AG08395 (cell line): ENCODE results near the gene MAFF.
"Not testable (repeated sequence)": the region's sequence is repeated elsewhere in the genome, so short reads cannot be mapped to it uniquely, and the experiment has no call there.

Experiments used
- DNase-seq: peaks from one replicate; pipeline ENCODE4 v3.0.0; 2012; ENCODE audit warnings: mixed read lengths, low spot score

Gene MAFF

GRCh38 chr22:38177571-38177925 is 24.2 kb upstream of the MAFF start:
- not testable (repeated sequence) for DNase-seq

- DNase-seq: peak; percentile 85
These were observed 23.7 kb upstream of the MAFF start for GRCh38 chr22:38177926-38178604.

GRCh38 chr22:38178605-38178937 is 23.2 kb upstream of the MAFF start:
- not testable (repeated sequence) for DNase-seq

GRCh38 chr22:38180841-38181452 is 20.8 kb upstream of the MAFF start:
- DNase-seq: no peak

GRCh38 chr22:38181453-38182200 is 20.2 kb upstream of the MAFF start, which contains the start of gene PLA2G6:
PLA2G6 (minus strand) TSS chr22:38181830; CDS start chr22:38169426, 12,404 bp downstream.
- DNase-seq: peak; percentile 99

GRCh38 chr22:38184788-38185187 is 17.0 kb upstream of the MAFF start:
- DNase-seq: no peak

GRCh38 chr22:38186429-38186828 is 15.4 kb upstream of the MAFF start:
- no peak for DNase-seq

- no peak for DNase-seq
These were observed 14.2 kb upstream of the MAFF start for GRCh38 chr22:38187413-38188212.

GRCh38 chr22:38189104-38189503 is 12.7 kb upstream of the MAFF start:
- no peak for DNase-seq

- no peak for DNase-seq
These were observed 11.2 kb upstream of the MAFF start for GRCh38 chr22:38190581-38190980.

GRCh38 chr22:38191055-38191454 is 10.7 kb upstream of the MAFF start:
- DNase-seq: no peak

- no peak for DNase-seq
These were observed 9.9 kb upstream of the MAFF start for GRCh38 chr22:38191731-38192474.

GRCh38 chr22:38192475-38192863 is 9.3 kb upstream of the MAFF start:
- no peak for DNase-seq

- DNase-seq: no peak
These were observed 8.2 kb upstream of the MAFF start for GRCh38 chr22:38193580-38193979.

GRCh38 chr22:38196791-38197419 is 4.9 kb upstream of the MAFF start:
- no peak for DNase-seq

- no peak for DNase-seq
These were observed 1.8 kb upstream of the MAFF start for GRCh38 chr22:38199826-38200559.

- DNase-seq: no peak
These were observed 453 bp upstream of the MAFF start for GRCh38 chr22:38201371-38201710.

GRCh38 chr22:38202437-38203089 is 769 bp downstream of the MAFF start:
- DNase-seq: peak; percentile 57

GRCh38 chr22:38203090-38203810 is 1.5 kb downstream of the MAFF start:
- DNase-seq: no peak
